Stimulated activated CD8-positive, alpha-beta memory T cell treated with anti-CD3 and anti-CD28 coated beads, Interleukin-15, amount 100 ng/mL, for 24 hours (primary cell): ENCODE results near the gene PGLYRP2.

Experiments
- DNase-seq: peaks from one replicate; pipeline ENCODE4 v3.0.0-alpha.2; 2020; ENCODE audit warnings: low read depth

Gene PGLYRP2

GRCh38 chr19:15439078-15439799 lies 40.1 kb downstream of the PGLYRP2 start:
- no peak for DNase-seq

GRCh38 chr19:15438577-15438976 lies 40.7 kb downstream of the PGLYRP2 start:
- DNase-seq: no peak

DNA sequence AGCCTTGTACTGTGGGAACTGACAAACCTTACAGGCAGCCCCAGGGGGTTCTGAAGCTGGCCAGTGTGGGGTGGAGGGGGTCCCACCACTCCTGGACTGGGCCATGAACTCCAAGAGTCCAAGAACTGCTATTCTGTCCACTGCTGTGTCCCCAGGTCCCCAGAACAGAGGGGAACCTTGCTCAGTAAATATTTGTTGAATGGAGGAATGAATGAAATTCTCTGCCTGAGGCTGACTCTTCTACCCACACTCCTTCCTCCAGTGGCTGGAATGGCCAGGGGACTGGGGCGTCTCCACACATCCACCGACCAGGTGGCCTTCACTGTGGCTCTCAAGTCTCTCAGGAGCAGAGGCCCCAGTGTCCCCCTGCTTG lies 41.2 kb downstream of the PGLYRP2 start:
- no peak for DNase-seq

DNA sequence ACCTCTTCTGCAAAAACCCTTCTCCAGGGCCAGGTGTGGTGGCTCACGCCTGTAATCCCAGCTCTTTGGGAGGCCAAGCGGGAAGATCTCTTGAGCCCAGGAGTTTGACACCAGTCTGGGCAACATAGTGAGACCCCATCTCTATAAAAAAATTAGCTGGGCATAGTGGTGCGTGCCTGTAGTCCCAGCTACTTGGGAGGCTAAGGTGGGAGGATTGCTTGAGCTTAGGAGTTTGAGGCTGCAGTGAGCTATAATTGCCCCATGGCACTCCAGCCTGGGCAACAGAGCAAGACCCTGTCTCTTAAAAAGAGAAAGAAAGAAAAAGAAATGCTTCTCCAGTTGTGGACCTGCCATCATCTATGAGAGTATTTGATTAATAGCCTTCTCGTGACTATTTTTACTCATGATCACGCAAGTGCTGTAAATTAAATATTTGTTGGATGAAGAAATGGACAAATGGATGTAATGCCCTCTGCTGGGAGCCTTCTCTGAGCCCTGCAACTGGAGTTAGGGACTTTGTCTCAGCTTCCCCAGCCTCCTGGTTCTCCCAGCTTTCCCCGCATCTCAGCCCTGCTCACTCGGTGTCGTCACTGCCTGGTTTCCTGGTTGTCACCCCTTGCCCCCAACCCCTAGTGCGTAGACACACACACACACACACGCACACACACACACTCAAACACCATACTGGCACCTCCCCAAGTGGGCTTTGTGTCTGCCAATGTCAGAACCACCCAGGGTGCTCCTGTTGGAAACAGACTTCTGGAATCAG lies 41.8 kb downstream of the PGLYRP2 start:
- no peak for DNase-seq

GRCh38 chr19:15436826-15437110 lies 42.5 kb downstream of the PGLYRP2 start:
- DNase-seq: no peak

GRCh38 chr19:15436012-15436825 lies 43.1 kb downstream of the PGLYRP2 start:
- DNase-seq: no peak

GRCh38 chr19:15433519-15434069 lies 45.7 kb downstream of the PGLYRP2 start:
- no peak for DNase-seq

DNA sequence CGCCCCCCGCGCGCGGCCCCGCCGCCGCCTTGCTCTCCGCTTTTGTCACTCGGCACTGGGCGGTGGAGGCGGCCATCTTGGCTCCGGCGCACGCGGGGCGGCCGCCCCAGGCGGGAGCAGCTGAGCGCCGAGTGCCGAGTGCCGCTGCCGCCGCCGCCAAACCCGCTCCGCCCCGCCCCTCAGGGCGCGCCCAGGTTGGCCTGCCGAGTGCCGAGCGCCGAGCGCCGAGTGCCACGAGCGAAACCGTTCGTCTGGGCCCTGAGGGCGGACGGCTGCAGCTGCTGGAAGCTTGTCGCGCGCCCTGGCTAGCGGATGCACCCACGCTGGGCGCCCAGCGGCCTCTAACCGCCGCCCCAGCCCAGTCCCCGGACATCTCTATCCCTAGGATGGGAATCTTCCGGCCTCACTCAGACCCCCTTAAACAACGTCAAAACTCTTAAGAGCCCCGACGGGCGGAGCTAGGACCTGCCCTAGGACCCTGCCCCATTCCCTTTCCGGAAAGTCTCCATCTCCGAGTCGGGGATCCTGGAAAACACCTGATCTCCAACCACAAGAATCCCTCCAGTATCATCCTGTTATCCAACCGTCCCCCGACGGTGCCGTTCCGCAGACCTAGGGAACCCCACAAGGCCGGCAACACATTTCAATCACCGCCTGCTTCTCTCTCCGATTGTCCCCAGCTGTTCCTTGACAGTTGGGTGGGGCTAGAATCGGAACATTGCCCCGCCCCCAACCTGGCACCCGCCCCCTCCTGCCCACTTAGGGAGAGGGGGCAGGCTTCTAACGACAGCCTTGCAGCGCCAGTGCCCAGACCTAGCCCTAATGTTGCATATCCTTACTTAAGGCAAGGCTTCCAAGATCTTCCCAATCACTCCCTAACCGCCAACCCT lies 46.4 kb downstream of the PGLYRP2 start:
- peak; percentile 89 for DNase-seq

DNA sequence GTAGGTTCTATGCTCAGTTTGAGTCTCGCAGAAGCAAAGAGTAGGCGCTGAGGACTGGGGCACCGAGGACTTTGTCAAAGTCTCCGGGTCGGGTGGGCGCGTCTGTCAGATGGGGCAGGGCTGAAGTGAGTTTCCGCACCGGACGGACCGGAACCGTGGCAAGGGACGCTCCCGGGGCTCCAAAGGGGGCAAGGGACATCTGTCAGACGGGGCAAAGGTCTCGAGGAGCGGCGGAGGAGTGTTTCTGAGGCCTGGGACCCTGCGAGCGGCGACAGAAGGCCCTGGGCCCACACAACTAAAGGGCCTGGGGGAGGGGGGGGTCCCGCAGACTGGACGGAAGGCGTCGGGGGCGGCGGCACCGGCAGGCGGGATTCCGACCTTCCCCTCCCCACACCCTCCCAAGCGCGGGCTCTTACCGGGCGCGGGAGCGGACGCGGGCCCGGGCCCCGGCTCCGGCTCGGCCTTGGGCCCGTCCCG lies 47.2 kb downstream of the PGLYRP2 start:
- no peak for DNase-seq

- DNase-seq: no peak
Measured at GRCh38 chr19:15431396-15432017, 47.8 kb downstream of the PGLYRP2 start.

GRCh38 chr19:15430526-15431120 lies 48.7 kb downstream of the PGLYRP2 start:
- DNase-seq: no peak

GRCh38 chr19:15429825-15430467 lies 49.4 kb downstream of the PGLYRP2 start:
- no peak for DNase-seq

DNA sequence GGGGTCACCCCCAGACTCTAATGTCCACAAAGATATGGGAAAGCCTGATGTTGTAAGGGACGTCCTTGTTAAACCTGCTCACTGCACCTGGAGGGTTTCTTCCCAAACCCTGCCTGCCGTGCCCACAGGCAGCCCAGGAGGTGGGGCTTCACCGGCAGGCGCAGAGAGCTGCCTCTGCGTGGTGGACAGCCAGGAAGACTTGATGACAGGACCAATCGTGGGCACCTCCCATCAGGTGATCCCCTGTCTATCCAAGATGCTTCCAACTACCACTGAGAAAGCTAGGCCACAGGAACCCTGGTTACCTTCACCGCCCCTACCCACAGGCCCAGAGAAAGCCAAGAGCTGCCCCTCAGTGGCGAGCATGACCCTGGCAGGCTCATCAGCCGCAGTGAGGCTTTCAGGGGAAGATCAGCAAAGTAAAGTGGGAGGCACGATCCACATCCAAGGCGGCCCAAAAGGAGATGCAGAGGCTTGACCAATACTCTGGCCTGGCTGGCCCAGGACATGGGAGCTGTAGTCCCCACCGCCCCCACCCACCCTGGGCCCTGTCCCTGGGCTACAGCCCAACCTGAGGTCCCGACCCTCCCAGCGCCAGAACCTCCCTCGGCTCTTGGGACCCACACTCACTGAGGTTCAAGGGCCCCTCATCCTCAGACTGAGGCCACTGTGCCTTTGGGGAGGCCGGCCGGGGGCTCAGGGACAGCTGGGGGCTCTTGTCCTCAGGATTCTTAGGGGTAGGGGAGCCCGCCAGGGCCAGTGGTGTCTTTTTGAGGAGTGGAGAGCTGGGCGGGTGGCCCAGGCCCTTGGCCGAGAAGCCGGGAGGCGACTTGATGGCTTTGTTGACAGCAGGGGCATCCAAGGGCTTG lies 50.1 kb downstream of the PGLYRP2 start:
- DNase-seq: no peak

DNA sequence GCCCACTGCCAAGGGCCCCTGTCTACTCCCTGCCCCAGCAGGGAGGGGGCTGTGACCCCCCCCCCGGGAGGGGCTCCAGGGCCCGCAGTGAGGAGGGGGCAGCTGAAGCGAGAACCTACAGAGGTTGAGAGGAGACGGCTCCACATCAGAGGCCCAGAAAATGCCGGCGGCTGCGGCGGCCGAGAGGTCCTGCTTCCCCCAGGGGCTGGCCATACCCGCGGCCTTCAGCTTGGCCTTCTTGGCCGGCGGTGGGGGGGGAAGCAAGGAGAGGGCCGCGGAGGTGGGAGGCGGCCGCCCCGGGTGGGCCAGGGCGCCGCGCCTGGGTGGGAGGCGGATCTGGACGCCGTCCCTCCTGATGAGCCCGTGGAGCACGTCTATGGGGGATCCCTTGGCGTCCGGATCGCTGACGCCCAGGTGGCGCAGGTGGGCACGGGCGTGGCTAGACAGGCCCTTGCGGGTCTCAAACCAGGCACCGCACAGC lies 51.3 kb downstream of the PGLYRP2 start:
- DNase-seq: no peak

- no peak for DNase-seq
Measured at GRCh38 chr19:15427350-15427700, 52.0 kb downstream of the PGLYRP2 start.

DNA sequence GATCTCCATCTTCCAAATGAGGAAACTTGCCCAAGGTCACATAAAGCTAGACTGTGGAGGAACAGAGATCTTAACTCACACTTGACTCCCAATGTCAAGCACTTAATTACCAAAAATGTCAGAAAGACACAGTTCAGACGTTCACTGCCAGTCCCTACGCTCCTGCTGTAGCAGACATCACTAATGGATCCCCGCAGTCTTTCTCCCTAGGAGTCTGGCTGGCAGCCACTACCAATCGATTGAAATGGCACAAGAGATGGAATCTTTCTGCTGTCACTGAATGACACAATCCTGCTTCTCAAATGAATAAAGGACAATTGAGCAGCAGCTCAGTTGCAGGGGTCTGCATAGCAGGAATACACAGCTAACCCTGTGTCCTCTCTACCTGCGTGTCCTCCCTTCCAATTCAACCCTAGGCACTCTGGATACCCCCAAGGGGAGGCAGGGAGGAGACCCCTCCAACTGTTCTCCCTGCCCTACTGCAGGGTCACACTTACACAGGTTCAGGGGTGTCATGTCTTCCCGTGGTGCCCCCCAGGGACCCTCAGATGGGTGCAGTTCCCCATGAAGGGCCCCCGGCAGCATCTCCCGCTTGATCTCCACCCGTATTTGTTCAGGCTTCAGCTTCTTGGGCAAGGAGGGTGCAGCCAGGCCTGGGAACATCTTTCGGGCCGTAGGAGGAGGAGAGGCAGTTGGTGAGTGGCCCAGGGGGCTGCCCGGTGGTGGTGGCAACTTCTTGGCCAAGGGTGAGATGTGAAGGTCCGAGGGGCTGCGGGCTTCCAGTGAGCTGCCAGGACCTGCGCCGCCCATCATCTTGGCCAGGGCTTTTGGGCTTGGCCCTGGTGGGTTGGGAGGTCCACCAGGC lies 52.6 kb downstream of the PGLYRP2 start:
- DNase-seq: no peak

DNA sequence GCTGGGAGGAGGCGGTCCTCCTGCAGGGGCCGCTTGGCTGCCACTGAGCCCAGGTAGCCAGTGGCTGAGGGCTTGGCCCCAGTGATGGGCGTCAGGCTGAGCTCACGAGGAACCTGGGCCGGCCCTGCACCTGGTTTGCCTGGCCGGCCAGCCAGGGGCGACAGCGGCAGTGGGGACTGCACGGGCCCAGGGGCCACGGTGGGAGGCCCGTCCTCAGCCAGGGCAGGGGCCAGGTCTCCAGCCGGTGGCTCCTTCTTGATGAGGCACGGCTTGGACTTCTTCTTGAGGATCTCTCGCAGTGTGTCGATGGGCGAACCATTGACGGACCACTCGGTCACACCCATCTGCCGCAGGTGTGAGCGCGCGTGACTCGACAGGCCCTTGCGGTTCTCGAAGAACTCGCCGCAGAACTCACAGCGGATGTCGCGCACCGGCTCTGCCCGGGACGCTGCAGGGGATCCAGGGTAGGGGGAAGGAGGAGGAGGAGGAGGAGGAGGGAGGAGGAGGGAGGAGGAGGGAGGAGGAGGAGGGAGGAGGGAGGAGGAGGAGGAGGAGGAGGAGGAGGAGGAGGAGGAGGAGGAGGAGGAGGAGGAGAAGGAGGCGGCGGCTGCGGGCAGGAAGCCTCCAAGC lies 53.9 kb downstream of the PGLYRP2 start:
- no peak for DNase-seq
